H1 (cell line): ENCODE measurements around the gene SPOCK2. TPM values are rescaled to one million over a fixed set of nuclear protein-coding genes. Genes with fewer than 3 reads are reported as not detected.

Source experiments
- CTCF ChIA-PET: fragments of 300-600 bp; sonication (Branson Sonifier 250); formaldehyde crosslinking; loops from one replicate; lab custom pipeline; 2021; ENCODE audit not compliant: partially characterized antibody; lab: Charles Lee
- POLR2A ChIA-PET: fragments of 300-600 bp; sonication (Branson Sonifier 250); formaldehyde crosslinking; loops from one replicate; lab custom pipeline; 2021; ENCODE audit warnings: inconsistent platforms; ENCODE audit not compliant: partially characterized antibody; lab: Charles Lee
- DNase-seq, 2 experiments: peaks; one replicate each; pipeline versions ENCODE4 v3.0.0 to v3.0.0-alpha.2; 2010 to 2022; ENCODE audit warnings: low spot score in 2 of 2, low read depth in 1 of 2, mixed read lengths in 1 of 2
- FAIRE-seq: peaks from 2 replicates; lab custom pipeline; 2011; peaks lifted over from hg19 to GRCh38; lab: Jason Lieb, UNC
- H2AFZ ChIP-seq: 2 replicates; pipeline ENCODE4 v1.8.1; 2012; ENCODE audit warnings: low read length, inconsistent platforms
- H2AK5ac ChIP-seq: 2 replicates; pipeline ENCODE4 v1.6.1; 2013; ENCODE audit warnings: low read depth, low read length
- H2BK120ac ChIP-seq: replicated peaks from 2 replicates; pipeline ENCODE3; 2013; ENCODE audit warnings: low read depth, low read length, inconsistent platforms
- H2BK12ac ChIP-seq: 2 replicates; pipeline ENCODE4 v1.6.1; 2013; ENCODE audit warnings: low read depth, low read length
- H2BK15ac ChIP-seq: 2 replicates; pipeline ENCODE4 v1.6.1; 2013; ENCODE audit warnings: low read length
- H2BK20ac ChIP-seq: 2 replicates; pipeline ENCODE4 v1.6.1; 2013; ENCODE audit warnings: low read length
- H2BK5ac ChIP-seq: 2 replicates; pipeline ENCODE4 v1.6.1; 2013; ENCODE audit warnings: low read depth, low read length
- H3K14ac ChIP-seq: 2 replicates; pipeline ENCODE4 v1.6.1; 2013; ENCODE audit warnings: inconsistent platforms; ENCODE audit not compliant: insufficient read length
- H3K18ac ChIP-seq: 2 replicates; pipeline ENCODE4 v1.6.1; 2013; ENCODE audit warnings: low read length; ENCODE audit errors: extremely low read depth
- H3K23ac ChIP-seq: 2 replicates; pipeline ENCODE4 v1.6.1; 2013; ENCODE audit warnings: inconsistent platforms; ENCODE audit not compliant: insufficient read length
- H3K23me2 ChIP-seq: 2 replicates; pipeline ENCODE4 v1.6.1; 2013; ENCODE audit warnings: low read depth, low read length
- H3K27ac ChIP-seq: 2 replicates; pipeline ENCODE4 v1.6.1; 2011; ENCODE audit warnings: low read depth, low read length, inconsistent platforms
- H3K27me3 ChIP-seq, 4 experiments: replicated peaks in 1 of 4; 1 replicate in 1 of 4; 2 replicates in 3 of 4; pipeline versions ENCODE4 v1.6.1 to v1.8.1; 2011 to 2013; ENCODE audit warnings: low read length in 3 of 4, mild to moderate bottlenecking in 3 of 4, inconsistent platforms in 2 of 4, mixed read lengths in 2 of 4, moderate library complexity in 1 of 4; ENCODE audit not compliant: control insufficient read depth in 3 of 4, insufficient read depth in 3 of 4; ENCODE audit errors: extremely low read depth in 1 of 4
- H3K36me3 ChIP-seq, 4 experiments: 2 replicates each; pipeline versions ENCODE4 v1.6.1 to v1.8.1; 2011 to 2013; ENCODE audit warnings: mild to moderate bottlenecking in 4 of 4, low read length in 3 of 4, moderate library complexity in 2 of 4, control low read depth in 1 of 4, inconsistent platforms in 1 of 4; ENCODE audit not compliant: insufficient read depth in 4 of 4, control insufficient read depth in 2 of 4
- H3K4ac ChIP-seq: replicated peaks from 2 replicates; pipeline ENCODE3; 2013; ENCODE audit warnings: low read length, low read depth, mixed read lengths, inconsistent platforms; ENCODE audit not compliant: insufficient read length
- H3K4me1 ChIP-seq, 4 experiments: replicated peaks in 1 of 4; 1 replicate in 1 of 4; 2 replicates in 3 of 4; pipeline versions ENCODE4 v1.6.1 to v1.8.1; 2011 to 2013; ENCODE audit warnings: low read length in 3 of 4, inconsistent platforms in 2 of 4, mixed read lengths in 1 of 4; ENCODE audit not compliant: insufficient read depth in 4 of 4, control insufficient read depth in 3 of 4
- H3K4me2 ChIP-seq, 2 experiments: 2 replicates each; pipeline versions ENCODE4 v1.6.1 to v1.8.1; 2011 to 2013; ENCODE audit warnings: low read depth in 2 of 2, low read length in 2 of 2, control low read depth in 1 of 2, inconsistent platforms in 1 of 2, mild to moderate bottlenecking in 1 of 2; ENCODE audit not compliant: insufficient read depth in 1 of 2
- H3K4me3 ChIP-seq, 4 experiments: fragments of 200-600, 300-600 bp in 1 of 4; sonication (generic), shearing (Covaris generic), sonication (Bioruptor Twin) in 1 of 4; 2 replicates each; pipeline versions ENCODE4 v1.5.1 to v1.8.1; 2011 to 2016; ENCODE audit warnings: low read length in 4 of 4, low read depth in 3 of 4, control low read depth in 2 of 4, inconsistent platforms in 2 of 4, mild to moderate bottlenecking in 2 of 4, mixed read lengths in 1 of 4, moderate library complexity in 1 of 4; ENCODE audit not compliant: insufficient read depth in 2 of 4; ENCODE audit errors: extremely low read depth in 1 of 4
- H3K56ac ChIP-seq: replicated peaks from 2 replicates; pipeline ENCODE3; 2013; ENCODE audit warnings: low read depth, mild to moderate bottlenecking, mixed read lengths, low read length, inconsistent platforms; ENCODE audit not compliant: insufficient read length
- H3K79me1 ChIP-seq: 2 replicates; pipeline ENCODE4 v1.6.1; 2013; ENCODE audit warnings: low read depth, low read length, control low read depth
- H3K79me2 ChIP-seq, 2 experiments: 2 replicates each; pipeline versions ENCODE4 v1.6.1 to v1.8.1; 2012 to 2013; ENCODE audit warnings: low read length in 2 of 2, mild to moderate bottlenecking in 2 of 2, inconsistent platforms in 1 of 2; ENCODE audit not compliant: insufficient read depth in 2 of 2, control insufficient read depth in 1 of 2
- H3K9ac ChIP-seq, 4 experiments: replicated peaks in 1 of 4; 1 replicate in 1 of 4; 2 replicates in 3 of 4; pipeline versions ENCODE4 v1.6.1 to v1.8.1; 2011 to 2013; ENCODE audit warnings: low read depth in 3 of 4, low read length in 3 of 4, control low read depth in 2 of 4, mild to moderate bottlenecking in 2 of 4, moderate library complexity in 2 of 4, inconsistent platforms in 1 of 4; ENCODE audit errors: extremely low read depth in 1 of 4
- H3K9me3 ChIP-seq, 2 experiments: 2 replicates each; pipeline versions ENCODE4 v1.6.1 to v1.8.1; 2012 to 2013; ENCODE audit warnings: mild to moderate bottlenecking in 2 of 2, moderate library complexity in 2 of 2, control low read depth in 1 of 2, inconsistent platforms in 1 of 2, low read depth in 1 of 2, low read length in 1 of 2, mixed read lengths in 1 of 2; ENCODE audit not compliant: insufficient read depth in 2 of 2
- H4K20me1 ChIP-seq, 2 experiments: replicated peaks in 1 of 2; 2 replicates each; pipeline versions ENCODE3 to v1.8.1; 2011 to 2013; ENCODE audit warnings: inconsistent platforms in 2 of 2, low read length in 2 of 2, mild to moderate bottlenecking in 1 of 2; ENCODE audit not compliant: insufficient read depth in 2 of 2, control insufficient read depth in 1 of 2
- H4K5ac ChIP-seq: 2 replicates; pipeline ENCODE4 v1.6.1; 2013; ENCODE audit warnings: low read length, low read depth, mixed read lengths, inconsistent platforms; ENCODE audit not compliant: insufficient read length
- H4K8ac ChIP-seq: 2 replicates; pipeline ENCODE4 v1.8.0; 2013; ENCODE audit warnings: mild to moderate bottlenecking, moderate library complexity, low read length, inconsistent platforms; ENCODE audit not compliant: insufficient read depth; ENCODE audit errors: extremely low read depth
- H4K91ac ChIP-seq: replicated peaks from 2 replicates; pipeline ENCODE3; 2013; ENCODE audit warnings: low read length, mixed read lengths, inconsistent platforms; ENCODE audit not compliant: insufficient read length
- CTCF ChIP-seq, 3 experiments: IDR thresholded peaks; 1 replicate in 2 of 3; 2 replicates in 1 of 3; pipeline versions ENCODE4 v1.5.1 to v1.6.1; 2011; ENCODE audit warnings: low read length in 3 of 3, mild to moderate bottlenecking in 3 of 3, inconsistent platforms in 2 of 3, low read depth in 1 of 3, moderate library complexity in 1 of 3; ENCODE audit not compliant: insufficient read depth in 1 of 3; ENCODE audit errors: control extremely low read depth in 1 of 3
- GTF2F1 ChIP-seq: IDR thresholded peaks from 2 replicates; pipeline ENCODE4 v1.6.1; 2012; ENCODE audit warnings: low read depth, low read length, improper control_type of control experiment, borderline replicate concordance
- NANOG ChIP-seq: IDR thresholded peaks from 2 replicates; pipeline ENCODE4 v1.6.1; 2011; ENCODE audit warnings: low read length, low read depth, mild to moderate bottlenecking, inconsistent platforms; ENCODE audit not compliant: insufficient read depth, poor library complexity, severe bottlenecking
- WGBS, 2 experiments: shearing (Covaris generic) in 1 of 2; methylation state at CpG; one replicate each; pipeline versions ENCODE4 v1.1.6 to v1.1.7; 2013 to 2015; ENCODE audit warnings: low lambda C conversion rate in 2 of 2, mixed read lengths in 2 of 2, inconsistent platforms in 1 of 2, low coverage in 1 of 2, missing lambda C conversion rate in 1 of 2; ENCODE audit not compliant: insufficient replicate concordance in 2 of 2, insufficient coverage in 1 of 2, insufficient read length in 1 of 2; ENCODE audit errors: extremely low coverage in 1 of 2, missing lambda C conversion rate in 1 of 2; 5-methylcytosine and 5-hydroxymethylcytosine counted together
- polyA plus RNA-seq, 7 experiments: library from polyadenylated mRNA; depleted of rRNA in 3 of 7; stranded (reverse) in 5 of 7; unstranded in 2 of 7; fragments of >200 nt in 5 of 7; fragments of 200-250 nt in 2 of 7; gene quantifications; 1 replicate in 5 of 7; 2 replicates in 1 of 7; 4 replicates in 1 of 7; pipeline versions ENCODE4 v1.2.1 to v1.2.3, GENCODE V29; 2011 to 2013; ENCODE audit warnings: missing spikeins in 2 of 7, mixed read lengths in 2 of 7
- total RNA-seq: library from RNA; stranded (reverse); fragmentation: NEBNext Ultra II Directional; extraction: Animal tissue kit (Norgen Biotek cat#: 25700); gene quantifications from 2 replicates; pipeline ENCODE4 v1.2.1, GENCODE V29; 2021

Gene SPOCK2
- total and polyA plus RNA-seq, 2 of the 8 experiments (the other 6 are each of a cell fraction or from before 2014, with no cell fraction given), result 1.5 to 1.9 TPM

- no peak overlapping the region for H4K5ac ChIP-seq
- no peak overlapping the region for H2BK20ac ChIP-seq
- H2BK5ac ChIP-seq, result no peak overlapping the region
- ChIA-PET CTCF (interaction anchor here (0.8 kb wide), 1 partner anchor 11 kb away, joined by 3 read pairs; no protein-coding TSS in a partner anchor), POLR2A (no interaction called here)
- WGBS, 2 experiments, result 92% methylated on average over 9 of the region's 9 CpGs; no CpG with 5 or more reads in 1 of the 2 experiments
- H2BK12ac ChIP-seq, result no peak overlapping the region
- H2BK15ac ChIP-seq, result no peak overlapping the region
- TF ChIP-seq NANOG, result no peak
- TF ChIP-seq CTCF (IDR thresholded peaks at IDR 0.05; ENCODE audit: control extremely low read depth in 1 of 3, insufficient read depth in 1 of 3, low read depth in 1 of 3, low read length in 3 of 3), result no peak
- TF ChIP-seq GTF2F1, result no peak
- H4K20me1 ChIP-seq, result no peaks in the 10 kb centered on the region
- FAIRE-seq (no peak), DNase-seq (no peak)
- H3K4me2 ChIP-seq, result no peak overlapping the region
- H3K27me3 ChIP-seq, result no peaks in the 10 kb centered on the region
- no peak overlapping the region for H3K56ac ChIP-seq
- no peak overlapping the region for H2AK5ac ChIP-seq
- no peaks in the 10 kb centered on the region for H3K4me1 ChIP-seq
- H3K23me2 ChIP-seq, result no peaks in the 10 kb centered on the region
- no peak overlapping the region for H3K27ac ChIP-seq
- no peak overlapping the region for H2BK120ac ChIP-seq
- H3K79me1 ChIP-seq, result no peaks in the 10 kb centered on the region
- H3K9me3 ChIP-seq, result no peaks in the 10 kb centered on the region
- no peak overlapping the region for H4K91ac ChIP-seq
- no peaks in the 10 kb centered on the region; a peak in 2 of 8 replicates for H3K36me3 ChIP-seq
- no peak overlapping the region for H3K4me3 ChIP-seq
- H4K8ac ChIP-seq, result no peak overlapping the region
- H3K14ac ChIP-seq, result no peak overlapping the region
- H3K9ac ChIP-seq, result no peak overlapping the region
- H3K79me2 ChIP-seq, result no peaks in the 10 kb centered on the region
- no peak overlapping the region for H2AFZ ChIP-seq
- H3K4ac ChIP-seq, result no peak overlapping the region
- H3K23ac ChIP-seq, result no peak overlapping the region
- no peak overlapping the region for H3K18ac ChIP-seq
Observed at GRCh38 chr10:72105098-72105475, 16.7 kb upstream of the SPOCK2 start.
